Body of pancreas (tissue), 4 donors: ENCODE measurements around the gene KCNIP4.

Experiments used
- CTCF ChIP-seq, 7 experiments: fragments of 450-650 bp in 4 of 7; fragments of 200-600 bp in 3 of 7; sonication (generic) in 3 of 7; IDR thresholded peaks; one replicate each; pipeline ENCODE4 v1.5.1; 2016 to 2019; ENCODE audit warnings: antibody characterized with exemption in 7 of 7
- POLR2A ChIP-seq, 3 donors: fragments of 450-650 bp; IDR thresholded peaks; one replicate each; pipeline ENCODE4 v1.6.1; 2016; ENCODE audit warnings: antibody characterized with exemption in 3 of 3, mild to moderate bottlenecking in 2 of 3

- TF ChIP-seq POLR2A (IDR thresholded peaks at IDR 0.05) (no peak), CTCF (IDR thresholded peaks at IDR 0.05) (no peak)
Measured at GRCh38 chr4:21989351-21989750, 40.8 kb upstream of the KCNIP4 start.
